Stimulated activated CD8-positive, alpha-beta memory T cell treated with anti-CD3 and anti-CD28 coated beads, Interleukin-15, amount 100 ng/mL, for 4 hours (primary cell): ENCODE measurements around the gene ADGRV1.
"Not testable (repeated sequence)": the region's sequence is repeated elsewhere in the genome, so short reads cannot be mapped to it uniquely, and the experiment has no call there.

Source experiments
- DNase-seq, 2 donors: peaks; one replicate each; pipeline ENCODE4 v3.0.0-alpha.2; 2020; ENCODE audit warnings: low read depth in 2 of 2

Gene ADGRV1

GRCh38 chr5:90593083-90593482, 34.5 kb downstream of the ADGRV1 start:
- not testable (repeated sequence) for DNase-seq

- not testable (repeated sequence) for DNase-seq
Observed at GRCh38 chr5:90595766-90596165, 37.2 kb downstream of the ADGRV1 start.

- no peak for DNase-seq
Observed at GRCh38 chr5:90598293-90598692, 39.7 kb downstream of the ADGRV1 start.

- not testable (repeated sequence) for DNase-seq
Observed at GRCh38 chr5:90600307-90600706, 41.7 kb downstream of the ADGRV1 start.

- DNase-seq = no peak
Observed at GRCh38 chr5:90601468-90601867, 42.9 kb downstream of the ADGRV1 start.

GRCh38 chr5:90602681-90603080, 44.1 kb downstream of the ADGRV1 start:
- DNase-seq = no peak

- DNase-seq = no peak
Observed at GRCh38 chr5:90606539-90606938, 47.9 kb downstream of the ADGRV1 start.

GRCh38 chr5:90612919-90613318, 54.3 kb downstream of the ADGRV1 start:
- DNase-seq = no peak

GRCh38 chr5:90613459-90613858, 54.9 kb downstream of the ADGRV1 start:
- no peak for DNase-seq

- no peak for DNase-seq
Observed at GRCh38 chr5:90613918-90614504, 55.4 kb downstream of the ADGRV1 start.

GRCh38 chr5:90615355-90615754, 56.8 kb downstream of the ADGRV1 start:
- DNase-seq = no peak

- DNase-seq = no peak
Observed at GRCh38 chr5:90618071-90618470, 59.5 kb downstream of the ADGRV1 start.

- DNase-seq = not testable (repeated sequence)
Observed at GRCh38 chr5:90619762-90620161, 61.2 kb downstream of the ADGRV1 start.

- no peak for DNase-seq
Observed at GRCh38 chr5:90621848-90622247, 63.3 kb downstream of the ADGRV1 start.

GRCh38 chr5:90626493-90626892, 67.9 kb downstream of the ADGRV1 start:
- no peak for DNase-seq

- DNase-seq = no peak
Observed at GRCh38 chr5:90628492-90628891, 69.9 kb downstream of the ADGRV1 start.

- no peak for DNase-seq
Observed at GRCh38 chr5:90632791-90633190, 74.2 kb downstream of the ADGRV1 start.

- no peak for DNase-seq
Observed at GRCh38 chr5:90636948-90637347, 78.4 kb downstream of the ADGRV1 start.

GRCh38 chr5:90637731-90638130, 79.1 kb downstream of the ADGRV1 start:
- no peak for DNase-seq

- no peak for DNase-seq
Observed at GRCh38 chr5:90638878-90639277, 80.3 kb downstream of the ADGRV1 start.

GRCh38 chr5:90640484-90641059, 82.0 kb downstream of the ADGRV1 start:
- DNase-seq = no peak

GRCh38 chr5:90641528-90641927, 82.9 kb downstream of the ADGRV1 start:
- DNase-seq = no peak

- no peak for DNase-seq
Observed at GRCh38 chr5:90642706-90643229, 84.2 kb downstream of the ADGRV1 start.

GRCh38 chr5:90644132-90644531, 85.5 kb downstream of the ADGRV1 start:
- DNase-seq = no peak
